ENCODE data around the gene ITPR3.

GRCh38 chr6:33641602-33642001 lies 20.5 kb downstream of the ITPR3 start:
- TF ChIP-seq, protein P1, sequence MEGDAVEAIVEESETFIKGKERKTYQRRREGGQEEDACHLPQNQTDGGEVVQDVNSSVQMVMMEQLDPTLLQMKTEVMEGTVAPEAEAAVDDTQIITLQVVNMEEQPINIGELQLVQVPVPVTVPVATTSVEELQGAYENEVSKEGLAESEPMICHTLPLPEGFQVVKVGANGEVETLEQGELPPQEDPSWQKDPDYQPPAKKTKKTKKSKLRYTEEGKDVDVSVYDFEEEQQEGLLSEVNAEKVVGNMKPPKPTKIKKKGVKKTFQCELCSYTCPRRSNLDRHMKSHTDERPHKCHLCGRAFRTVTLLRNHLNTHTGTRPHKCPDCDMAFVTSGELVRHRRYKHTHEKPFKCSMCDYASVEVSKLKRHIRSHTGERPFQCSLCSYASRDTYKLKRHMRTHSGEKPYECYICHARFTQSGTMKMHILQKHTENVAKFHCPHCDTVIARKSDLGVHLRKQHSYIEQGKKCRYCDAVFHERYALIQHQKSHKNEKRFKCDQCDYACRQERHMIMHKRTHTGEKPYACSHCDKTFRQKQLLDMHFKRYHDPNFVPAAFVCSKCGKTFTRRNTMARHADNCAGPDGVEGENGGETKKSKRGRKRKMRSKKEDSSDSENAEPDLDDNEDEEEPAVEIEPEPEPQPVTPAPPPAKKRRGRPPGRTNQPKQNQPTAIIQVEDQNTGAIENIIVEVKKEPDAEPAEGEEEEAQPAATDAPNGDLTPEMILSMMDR (conservative IDR thresholded peaks at IDR 0.05; ENCODE audit: low read length): no peak
- TF ChIP-seq EZH2phosphoT487 (IDR thresholded peaks at IDR 0.05; ENCODE audit: borderline replicate concordance): no peak
